Islet of Langerhans (tissue), 1 donor: ENCODE measurements around the gene SUMO3.

Source experiments
- FAIRE-seq: peaks from one replicate; lab custom pipeline; 2011; peaks lifted over from hg19 to GRCh38; lab: Jason Lieb, UNC

Gene SUMO3

DNA sequence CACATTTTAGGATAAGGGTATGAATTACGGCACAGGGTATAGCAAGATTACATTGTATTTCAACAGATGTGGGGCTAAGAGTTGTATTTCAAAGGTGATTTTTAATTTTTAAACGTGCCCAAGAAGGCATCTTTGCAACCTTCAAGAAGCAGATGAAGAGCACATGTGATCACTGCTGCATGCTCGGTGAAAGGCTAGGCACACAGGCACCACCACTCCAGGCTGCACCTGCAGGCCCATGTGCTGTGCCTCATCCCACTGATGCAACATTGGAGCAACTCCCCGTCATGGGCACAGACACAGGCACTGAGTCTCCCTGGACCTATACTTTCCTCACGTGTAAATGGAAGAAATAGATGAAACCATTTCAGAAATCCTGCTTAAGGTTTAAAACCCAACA, 39.8 kb downstream of the SUMO3 start:
- FAIRE-seq: no peak

DNA sequence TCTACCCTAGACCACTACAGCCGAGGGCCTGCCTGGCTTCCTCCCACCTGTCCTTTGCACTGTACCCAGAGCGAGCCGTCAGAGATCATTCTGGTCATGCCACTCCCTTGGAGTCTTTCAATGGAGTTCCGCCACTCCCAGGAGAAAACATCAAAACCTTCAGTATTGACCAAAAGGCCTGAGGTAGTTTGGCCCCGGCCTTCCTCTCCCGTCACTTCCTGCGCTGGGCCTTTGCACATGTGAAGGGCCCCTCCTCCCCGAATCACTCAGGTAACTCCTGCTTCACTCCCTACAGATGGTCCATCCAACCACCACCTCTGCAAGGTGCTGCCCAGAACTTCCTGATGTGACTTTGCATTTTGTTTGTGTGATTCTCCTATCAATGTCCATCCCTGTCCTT, 42.9 kb downstream of the SUMO3 start:
- no peak for FAIRE-seq

DNA sequence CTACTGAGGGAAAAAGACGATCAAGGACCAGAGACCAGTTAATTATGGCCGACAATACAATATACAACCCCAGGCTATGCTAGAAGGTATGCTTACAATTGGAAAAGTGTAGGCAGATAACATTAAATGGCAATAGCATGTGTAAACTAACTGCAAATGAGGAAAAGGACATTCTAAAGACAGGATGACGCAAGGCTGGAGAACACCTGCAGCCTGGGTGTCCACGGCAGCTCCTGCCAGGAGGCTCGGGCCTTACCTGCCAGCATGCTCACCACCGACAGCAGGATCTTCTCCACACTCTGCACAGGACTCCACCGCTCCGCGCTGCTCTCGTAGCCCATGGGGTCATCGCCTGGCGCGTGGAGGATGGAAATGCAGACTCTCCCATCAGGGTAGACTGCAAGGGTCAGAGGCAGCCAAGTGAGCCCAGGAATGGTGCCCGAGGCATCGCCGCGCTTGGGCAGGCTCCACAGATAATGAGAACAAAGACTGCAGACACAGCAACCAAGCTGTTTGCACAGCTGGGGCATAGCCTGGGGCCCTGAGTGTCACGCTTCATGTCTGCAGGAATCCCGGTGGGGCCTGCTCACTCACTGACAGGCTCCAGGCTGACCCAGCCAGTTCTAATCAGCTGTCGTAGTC, 44.5 kb downstream of the SUMO3 start:
- no peak for FAIRE-seq

DNA sequence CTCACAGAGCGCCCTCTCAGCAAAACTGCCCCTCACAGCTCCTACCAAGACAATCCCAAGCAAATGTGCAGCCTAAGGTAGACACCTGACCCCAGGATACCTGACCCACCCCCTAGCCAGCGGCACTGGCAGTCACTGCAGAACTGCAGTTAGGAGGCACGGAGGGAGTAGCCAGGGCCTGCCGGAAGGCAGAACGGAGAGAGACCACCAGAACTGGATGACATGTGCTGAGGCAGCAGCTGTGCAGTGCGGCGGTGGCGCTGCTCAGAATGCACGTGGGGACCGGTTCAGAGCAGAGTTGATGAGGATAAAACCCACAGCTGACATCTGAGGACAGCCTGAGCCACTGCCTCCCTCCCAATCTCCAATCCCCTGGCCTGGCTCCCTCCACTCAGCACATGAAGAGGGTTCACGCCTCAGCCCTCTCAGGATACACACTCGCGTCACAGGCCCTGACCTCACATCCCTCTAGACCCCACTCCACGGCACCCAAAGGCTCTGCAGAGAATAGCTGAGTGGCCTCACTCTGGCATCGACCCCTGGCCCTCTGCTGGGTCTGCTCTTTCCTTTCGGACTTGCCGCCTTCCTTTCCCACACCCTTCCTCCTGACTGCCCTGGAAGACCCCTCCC, 45.9 kb downstream of the SUMO3 start:
- no peak for FAIRE-seq

DNA sequence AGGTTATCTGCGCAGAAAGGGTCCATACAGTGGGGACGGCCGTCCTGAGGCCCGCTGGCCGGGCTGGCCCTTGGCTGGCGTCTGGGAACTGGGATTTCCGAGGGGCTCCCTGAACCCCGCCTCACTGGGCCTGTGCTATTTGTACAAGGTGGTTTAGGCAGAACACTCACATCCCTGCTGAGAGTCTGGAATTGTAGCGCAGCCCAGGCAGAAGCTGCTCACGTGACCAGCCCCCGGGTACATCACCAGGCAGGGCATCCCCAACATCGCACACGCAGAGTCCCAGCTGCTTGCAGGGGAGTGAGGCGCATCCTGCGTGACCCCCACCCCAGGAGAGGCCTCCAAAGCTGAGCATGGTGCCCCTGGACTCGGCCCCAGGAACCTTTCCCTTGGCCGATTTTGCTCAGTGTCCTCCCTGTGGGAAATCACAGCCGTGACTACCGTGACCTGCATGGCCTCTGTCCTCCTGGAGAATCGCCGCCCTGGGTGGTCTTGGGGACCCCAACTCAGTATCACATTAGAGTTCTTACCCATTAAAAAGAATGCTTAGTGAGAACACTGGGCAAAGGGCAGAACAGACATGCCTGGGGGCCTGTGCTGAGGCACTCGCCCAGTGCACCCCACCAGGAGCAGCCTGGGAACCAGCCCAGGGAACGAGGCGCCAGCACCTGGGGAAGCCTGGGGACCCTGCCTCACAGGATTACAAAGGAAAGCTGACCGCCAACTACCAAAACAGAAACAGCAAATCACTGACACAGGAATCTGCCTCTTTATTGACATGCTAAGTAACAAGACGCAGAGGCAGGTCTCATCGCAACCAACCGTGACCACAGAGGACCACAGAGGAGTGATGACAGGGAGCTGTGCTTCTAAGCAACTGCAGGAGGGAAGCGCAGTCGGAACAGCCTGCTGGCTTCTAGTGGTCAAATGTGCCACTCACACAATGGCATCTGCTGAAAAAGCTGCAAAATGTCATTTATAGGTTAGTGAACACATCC, 49.7 kb downstream of the SUMO3 start:
- FAIRE-seq: no peak

DNA sequence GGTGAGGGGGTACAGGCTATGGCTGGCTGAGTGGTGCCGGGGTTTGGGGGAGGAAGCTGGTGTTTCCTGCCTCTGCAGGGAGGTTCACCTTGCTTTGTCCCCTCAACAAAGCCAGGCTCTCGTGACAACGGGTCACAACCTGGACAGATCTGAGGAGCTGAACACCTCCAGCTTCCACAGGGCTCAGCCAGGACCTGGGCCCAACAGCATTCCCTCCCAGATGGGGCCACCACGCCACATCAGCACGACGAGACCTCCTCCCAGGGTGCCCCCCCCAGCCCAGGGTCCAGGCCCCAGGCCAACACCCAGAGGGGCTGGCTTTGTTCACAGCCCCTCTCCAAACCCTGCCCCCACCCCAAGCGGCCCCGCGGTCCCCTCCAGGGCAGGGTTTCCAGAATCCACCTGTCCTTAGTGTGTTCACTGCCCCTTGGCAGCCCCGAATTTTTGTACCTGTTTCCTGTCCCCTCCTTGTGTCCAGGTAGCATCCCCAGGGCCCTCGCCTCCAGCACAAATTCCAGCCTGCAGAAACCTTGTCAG, 51.0 kb downstream of the SUMO3 start:
- FAIRE-seq: no peak

DNA sequence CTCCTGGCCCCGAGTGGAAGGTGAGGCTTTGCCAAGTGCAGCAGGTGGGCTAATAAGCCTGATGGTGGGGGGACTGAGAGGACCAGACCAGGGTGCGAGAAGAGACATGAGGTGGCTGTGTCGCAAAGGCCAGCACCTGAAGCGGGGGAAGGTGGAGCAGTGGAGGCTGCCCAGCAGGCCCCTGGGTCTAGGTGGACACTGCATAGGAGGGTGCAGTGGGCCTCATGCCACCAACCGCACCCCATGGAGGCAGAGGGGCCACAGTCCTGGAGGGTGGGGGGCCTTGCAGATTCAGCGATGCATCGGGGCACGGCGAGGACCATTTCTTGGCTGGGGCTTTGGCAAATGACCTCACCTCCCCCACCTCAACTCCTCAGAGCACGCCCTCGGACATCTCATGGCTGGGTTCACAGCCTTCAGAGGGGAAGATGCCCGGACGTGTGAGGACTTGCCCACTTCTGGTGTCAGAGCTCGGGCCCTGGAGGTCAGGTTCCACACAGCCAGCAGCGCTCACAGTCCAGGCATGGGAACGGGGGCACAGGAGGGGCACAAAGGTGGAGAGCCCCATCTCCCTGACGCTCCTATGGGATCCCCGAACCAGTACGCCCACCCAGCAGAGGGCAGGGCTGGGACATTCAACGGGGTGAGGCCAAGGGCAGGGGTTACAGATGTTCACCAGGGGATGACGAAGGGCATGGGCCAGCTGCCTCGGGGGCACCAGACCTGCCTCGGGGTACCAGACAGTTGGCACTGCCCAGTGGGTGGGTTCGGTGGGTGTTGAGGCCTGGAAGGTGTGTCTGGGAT, 51.6 kb downstream of the SUMO3 start:
- no peak for FAIRE-seq

DNA sequence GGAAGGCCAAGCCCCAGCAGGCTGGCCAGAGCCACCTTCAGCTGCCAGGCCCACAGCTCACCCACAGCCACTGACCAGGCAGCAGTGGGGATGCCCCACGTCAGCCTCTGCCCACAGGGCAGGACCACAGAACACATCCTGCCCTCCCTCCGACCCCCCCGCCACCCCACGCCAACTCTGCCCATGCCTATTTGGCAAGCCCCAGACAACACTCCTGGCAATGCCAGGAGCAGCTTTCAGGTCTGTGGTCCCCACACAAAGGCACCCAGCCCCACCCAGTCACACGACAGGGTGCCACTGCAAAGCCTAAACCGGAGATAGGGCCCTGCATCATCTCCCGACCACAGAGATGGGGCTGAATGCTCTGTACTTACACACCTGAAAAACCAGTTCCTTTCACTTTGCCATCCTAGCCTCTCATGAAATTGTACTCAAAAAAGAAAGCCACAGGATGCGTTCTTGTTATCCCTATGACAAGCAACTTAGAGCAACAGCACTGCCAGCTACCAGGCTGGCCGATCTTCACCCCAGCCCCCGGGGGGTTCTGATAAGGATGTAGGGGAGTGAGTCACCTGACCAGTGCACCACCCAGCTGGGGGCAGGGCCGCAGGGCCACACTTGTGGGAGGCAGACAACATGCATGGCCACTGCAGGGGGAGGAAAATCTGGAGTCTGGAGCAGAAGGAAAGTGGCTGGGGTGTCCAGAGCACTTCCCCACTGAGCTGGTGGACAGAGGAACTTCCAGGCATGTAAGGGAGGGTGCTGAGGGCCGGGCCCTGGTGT, 52.4 kb downstream of the SUMO3 start:
- FAIRE-seq: no peak

DNA sequence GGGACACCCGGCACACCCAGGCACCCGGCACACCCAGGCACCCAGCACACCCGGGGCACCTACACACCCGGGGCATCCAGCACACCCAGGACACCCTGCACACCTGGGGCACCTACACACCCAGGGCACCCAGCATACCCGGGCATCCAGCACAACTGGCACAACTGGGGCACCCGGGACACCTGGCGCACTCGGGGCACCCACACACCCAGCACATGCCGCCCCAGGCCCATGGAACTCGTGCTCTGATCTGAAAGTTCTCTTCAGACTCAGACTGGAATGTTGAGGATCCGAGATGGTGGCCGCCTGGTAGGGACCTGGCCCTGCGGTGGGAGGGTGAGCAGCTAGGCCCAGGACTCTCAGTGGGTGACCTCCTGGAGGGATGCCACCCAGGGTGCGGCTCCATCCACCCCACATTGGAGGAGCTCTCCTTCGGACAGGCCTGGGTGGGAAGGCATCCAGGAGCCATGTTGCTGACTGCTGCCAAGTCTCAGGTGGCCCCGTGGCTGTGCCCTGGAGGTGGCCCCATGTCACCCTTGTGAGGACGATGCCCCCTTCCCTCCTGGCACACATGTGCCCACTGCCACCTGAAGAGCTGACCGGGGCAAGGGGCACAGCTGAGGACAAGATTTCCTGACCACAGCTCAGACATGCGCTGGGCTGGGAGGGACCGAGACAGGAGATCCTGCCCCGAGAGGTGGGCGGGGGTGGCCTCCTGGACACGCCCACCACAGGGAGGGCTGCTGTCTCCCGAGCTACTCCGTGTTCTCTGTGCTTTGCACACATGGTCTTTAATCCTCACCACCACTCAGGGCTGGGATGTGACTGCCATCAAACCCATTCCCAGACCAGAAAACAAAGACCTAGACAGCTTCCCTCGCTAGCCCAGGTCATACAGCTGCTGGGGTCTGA, 53.3 kb downstream of the SUMO3 start:
- no peak for FAIRE-seq

DNA sequence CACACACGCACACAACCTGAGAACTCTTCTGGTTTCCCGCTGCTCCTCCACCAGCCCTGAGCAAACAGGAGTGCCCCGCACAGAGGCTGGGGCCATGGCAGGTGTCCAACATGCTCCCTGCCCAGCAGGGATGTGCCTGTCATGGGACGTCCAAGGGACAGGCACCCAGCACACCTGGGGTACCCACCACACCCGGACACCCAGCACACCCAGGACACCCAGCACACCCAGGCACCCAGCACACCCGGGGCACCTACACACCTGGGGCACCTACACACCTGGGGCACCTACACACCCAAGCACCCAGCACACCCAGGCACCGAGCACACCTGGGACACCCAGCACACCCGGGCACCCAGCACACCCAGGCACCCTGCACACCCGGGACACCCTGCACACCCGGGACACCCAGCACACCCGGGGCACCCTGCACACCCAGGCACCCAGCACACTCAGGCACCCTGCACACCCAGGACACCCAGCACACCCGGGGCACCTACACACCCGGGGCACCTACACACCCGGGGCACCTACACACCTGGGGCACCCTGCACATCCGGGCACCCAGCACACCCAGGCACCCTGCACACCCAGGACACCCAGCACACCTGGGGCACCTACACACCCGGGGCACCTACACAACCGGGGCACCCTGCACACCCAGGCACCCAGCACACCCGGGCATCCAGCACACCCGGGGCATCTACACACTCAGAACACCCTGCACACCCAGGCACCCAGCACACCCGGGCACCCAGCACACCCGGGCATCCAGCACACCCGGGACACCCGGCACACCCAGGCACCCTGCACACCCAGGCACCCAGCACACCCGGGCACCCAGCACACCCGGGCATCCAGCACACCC, 54.2 kb downstream of the SUMO3 start:
- FAIRE-seq: no peak

DNA sequence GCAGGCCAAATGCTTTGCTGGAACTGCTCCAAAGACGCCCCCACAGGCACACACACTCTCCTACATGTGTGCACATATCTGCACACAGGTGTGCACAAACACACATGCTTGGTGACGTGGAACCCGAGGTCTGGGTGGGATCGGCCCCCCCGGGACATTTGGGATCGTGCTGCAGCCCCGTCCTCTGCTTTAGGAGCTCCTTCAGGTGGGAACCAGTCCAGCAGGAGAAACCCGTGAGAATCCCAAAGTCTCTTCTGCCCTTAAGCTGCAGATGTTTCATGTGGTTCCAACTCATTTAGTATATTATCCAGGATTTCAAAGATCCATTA, 54.8 kb downstream of the SUMO3 start:
- no peak for FAIRE-seq

DNA sequence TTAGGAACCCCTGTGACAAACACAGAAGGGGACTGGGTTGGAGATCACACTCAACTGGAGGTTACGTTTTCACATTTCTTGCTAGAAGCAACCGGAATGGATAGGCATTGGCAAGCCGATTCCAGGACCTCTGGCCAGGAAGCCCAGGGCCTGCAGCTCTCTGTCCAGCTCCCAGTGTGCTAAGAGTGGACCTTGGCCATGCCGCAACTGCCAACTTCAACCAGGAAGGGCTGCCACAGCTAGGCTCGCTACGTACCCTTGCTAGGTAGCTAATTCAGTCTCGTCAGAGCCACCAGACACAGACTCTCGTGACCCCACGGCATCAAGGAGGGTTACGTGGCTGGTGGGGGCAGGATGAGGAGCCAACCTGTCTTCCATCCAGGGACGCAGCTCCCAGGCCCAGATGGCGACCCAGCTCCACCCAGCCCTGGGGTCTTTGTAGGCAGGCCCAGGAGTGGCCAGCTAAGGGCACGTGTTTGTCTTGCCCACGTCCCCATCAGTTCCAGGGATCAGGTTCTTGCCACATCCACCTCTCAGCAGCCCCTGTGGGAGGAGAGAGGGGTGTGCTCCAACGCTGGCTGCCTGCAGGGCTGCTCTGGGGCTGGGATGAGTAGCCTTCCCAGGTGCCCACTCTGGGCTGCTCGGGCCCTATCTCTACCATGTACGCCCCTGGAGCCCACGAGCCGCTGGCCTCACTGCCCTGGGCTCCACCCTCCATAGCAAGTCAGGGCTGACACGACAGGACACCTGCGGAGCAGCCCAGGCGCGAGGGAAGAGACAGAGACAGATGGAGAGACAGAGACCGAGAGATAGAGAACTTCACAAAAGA, 55.4 kb downstream of the SUMO3 start:
- no peak for FAIRE-seq

DNA sequence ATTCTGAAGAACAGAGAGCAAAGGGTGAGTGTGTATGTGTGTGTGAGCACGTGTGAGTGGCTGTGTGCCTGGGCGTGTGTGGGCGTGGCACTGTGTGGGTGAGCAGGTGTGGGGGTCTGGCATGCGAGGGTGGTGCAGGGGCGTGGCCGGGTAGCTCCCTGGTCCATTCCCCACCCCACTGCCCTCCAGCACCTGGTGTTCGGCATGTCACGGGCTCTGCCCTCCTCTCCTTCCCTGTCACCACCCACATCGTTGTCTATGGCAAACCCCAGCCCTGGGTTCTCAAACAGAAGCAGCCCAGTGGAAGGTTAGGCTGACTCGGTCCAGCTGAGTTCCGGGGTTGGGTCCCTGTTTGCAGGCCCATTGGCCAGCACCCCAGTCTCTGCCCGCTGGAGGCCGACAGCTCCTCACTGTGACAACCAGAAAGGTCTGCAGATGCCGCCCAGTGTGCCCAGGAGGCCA, 56.1 kb downstream of the SUMO3 start:
- no peak for FAIRE-seq

DNA sequence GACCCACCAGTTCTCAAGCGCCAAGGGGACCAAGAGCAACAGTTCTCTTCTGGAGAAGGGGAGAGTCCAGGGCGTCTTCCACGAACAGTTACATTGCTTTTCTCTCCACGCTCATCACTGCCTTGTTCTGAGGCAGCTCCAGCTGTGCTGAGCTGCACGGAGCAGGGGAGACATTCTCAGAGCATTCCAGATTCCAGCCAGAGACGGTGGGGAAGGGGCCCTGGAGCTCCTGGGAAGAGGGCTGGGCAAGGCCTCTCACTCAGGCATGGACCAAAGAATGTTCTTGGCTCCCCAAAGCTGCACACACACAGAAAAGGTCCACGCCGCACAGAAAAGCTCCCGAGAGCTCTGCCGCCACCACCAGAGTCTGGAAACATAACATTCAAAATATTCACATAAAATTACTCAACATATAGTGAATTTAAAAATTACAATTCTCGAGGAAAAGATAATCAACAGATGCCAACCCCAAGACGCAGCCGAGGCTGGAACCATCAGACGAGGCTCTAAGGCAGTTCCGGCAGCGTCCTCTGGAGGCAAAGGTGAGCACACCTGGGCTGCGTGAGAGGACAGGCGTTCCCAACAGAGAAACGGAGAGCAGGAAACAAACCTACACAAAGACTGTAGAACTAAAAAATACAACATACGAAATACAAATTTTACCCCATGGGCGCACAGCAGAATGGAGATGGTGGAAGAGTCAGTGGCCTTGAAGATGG, 56.7 kb downstream of the SUMO3 start:
- no peak for FAIRE-seq

DNA sequence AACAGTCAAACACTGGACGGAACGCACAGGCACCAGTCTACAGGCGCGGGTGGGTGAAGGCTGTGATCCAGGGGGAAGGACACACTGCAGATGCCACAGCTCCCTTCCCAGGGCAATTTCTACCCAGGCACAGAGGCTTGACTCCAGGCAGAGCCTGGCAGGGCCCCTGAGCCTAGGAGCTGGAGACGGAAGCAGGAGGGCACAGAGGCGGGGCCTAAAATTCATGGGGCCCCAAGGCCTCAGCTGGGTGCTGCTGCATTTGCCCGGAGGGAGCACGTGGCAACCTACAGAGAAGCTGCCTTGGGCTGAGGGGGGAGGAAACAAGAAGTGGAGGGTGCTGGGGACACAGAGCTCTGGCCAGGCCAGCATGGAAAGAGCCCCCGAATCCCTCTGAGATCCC, 57.5 kb downstream of the SUMO3 start:
- FAIRE-seq: no peak

DNA sequence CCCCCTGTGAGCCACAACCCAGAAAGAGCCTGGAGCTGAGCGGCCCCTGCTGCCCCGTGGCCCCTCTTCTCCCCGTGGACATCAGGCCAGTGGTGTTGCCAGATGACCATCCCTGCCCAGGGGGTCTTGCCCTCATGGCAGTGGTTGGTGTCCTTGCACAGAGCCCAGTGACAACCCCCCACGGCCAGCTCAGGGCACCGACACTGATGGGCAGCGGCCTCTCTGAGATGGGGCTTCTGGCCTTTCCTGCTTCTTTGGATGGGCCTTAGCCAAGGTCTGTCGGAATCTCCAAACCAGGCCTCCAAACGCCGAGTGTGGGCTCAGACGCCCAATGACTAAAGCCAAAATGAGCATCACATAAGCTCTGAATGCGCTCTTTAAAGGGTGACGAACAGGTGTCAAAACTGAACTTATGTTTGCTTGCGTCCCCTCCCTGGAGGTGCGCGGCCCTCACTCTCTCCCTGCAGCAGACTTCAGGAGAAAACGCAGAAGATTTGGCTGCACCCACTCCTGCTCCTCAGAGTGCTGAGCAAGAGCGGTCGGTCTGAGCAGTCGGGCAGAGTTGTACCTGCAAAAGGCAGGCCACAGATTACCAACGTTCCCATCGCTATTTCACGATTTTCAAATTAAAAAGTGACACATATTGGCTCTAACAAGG, 58.1 kb downstream of the SUMO3 start:
- no peak for FAIRE-seq
